A549 (cell line): Measurements from ENCODE around the gene PXDN. TPM values are rescaled to one million over a fixed set of nuclear protein-coding genes. Genes with fewer than 3 reads are reported as not detected.

Source experiments
- ATAC-seq, 2 experiments: fragments of 200-7000 bp in 1 of 2; fragments of >200 bp in 1 of 2; cut with Nextera tagmentation in 1 of 2; cut with Tn5 transposase in 1 of 2; 3 replicates each; pipeline versions ENCODE4 v1.8.0 to v1.9.1; 2018 to 2020; ENCODE audit warnings: mild to moderate bottlenecking in 1 of 2, moderate library complexity in 1 of 2
- CTCF ChIA-PET: fragments of 300-600 bp; sonication (Branson Sonifier 250); formaldehyde crosslinking; extraction: SDS; loops from one replicate; lab custom pipeline; 2021; ENCODE audit warnings: antibody characterized with exemption, inconsistent platforms; lab: Yijun Ruan, JAX
- POLR2A ChIA-PET: fragments of 350-600 bp; formaldehyde crosslinking; extraction: SDS; loops from one replicate; lab custom pipeline; 2021; ENCODE audit warnings: antibody characterized with exemption, inconsistent platforms; lab: Yijun Ruan, JAX
- DNase-seq, 2 experiments: peaks; one replicate each; pipeline versions ENCODE4 v3.0.0 to v3.0.0-alpha.2; 2011 to 2016; ENCODE audit warnings: low read depth in 1 of 2, low spot score in 1 of 2
- FAIRE-seq: peaks from 2 replicates; lab custom pipeline; 2011; peaks lifted over from hg19 to GRCh38; lab: Jason Lieb, UNC
- H3K27ac ChIP-seq, 2 experiments: fragments of >200 bp; sonication (Bioruptor Twin); formaldehyde crosslinking; 3 replicates each; pipeline ENCODE4 v1.5.1; 2016 to 2017
- H3K4me1 ChIP-seq: fragments of >200 bp; sonication (Bioruptor Twin); formaldehyde crosslinking; 3 replicates; pipeline ENCODE4 v1.6.1; 2016
- H3K4me2 ChIP-seq: fragments of >200 bp; sonication (Bioruptor Twin); formaldehyde crosslinking; 3 replicates; pipeline ENCODE4 v1.6.1; 2016
- H3K4me3 ChIP-seq: fragments of >200 bp; sonication (Bioruptor Twin); formaldehyde crosslinking; 3 replicates; pipeline ENCODE4 v1.5.1; 2016
- H3K9me3 ChIP-seq: fragments of >200 bp; sonication (Bioruptor Twin); formaldehyde crosslinking; 3 replicates; pipeline ENCODE4 v1.6.1; 2016
- CBX2 ChIP-seq: fragments of 200-600 bp; sonication (generic); IDR thresholded peaks from 2 replicates; pipeline ENCODE4 v1.6.1; 2016; ENCODE audit warnings: low read depth, mild to moderate bottlenecking, borderline replicate concordance
- CBX8 ChIP-seq: fragments of 200-600 bp; sonication (generic); IDR thresholded peaks from 2 replicates; pipeline ENCODE4 v1.6.1; 2016
- CEBPB ChIP-seq, 2 experiments: fragments of >200 bp in 1 of 2; sonication (Bioruptor Twin) in 1 of 2; formaldehyde crosslinking in 1 of 2; IDR thresholded peaks; 2 replicates each; pipeline ENCODE4 v1.6.1; 2012 to 2016
- FOXS1 ChIP-seq: fragments of 250-450 bp; sonication (Bioruptor Pico); IDR thresholded peaks from 2 replicates; pipeline ENCODE4 v1.5.0; 2020; ENCODE audit warnings: mild to moderate bottlenecking, moderate library complexity
- HEYL ChIP-seq: fragments of 250-450 bp; sonication (Bioruptor Pico); IDR thresholded peaks from 2 replicates; pipeline ENCODE4 v1.8.0; 2021; ENCODE audit warnings: mild to moderate bottlenecking, moderate library complexity
- JUNB ChIP-seq: fragments of >200 bp; sonication (Bioruptor Twin); formaldehyde crosslinking; IDR thresholded peaks from 2 replicates; pipeline ENCODE4 v1.6.1; 2016
- KDM5A ChIP-seq: fragments of 200-600 bp; sonication (generic); IDR thresholded peaks from 2 replicates; pipeline ENCODE4 v1.6.1; 2016; ENCODE audit warnings: antibody characterized with exemption, mild to moderate bottlenecking
- MAZ ChIP-seq: fragments of 150-350 bp; IDR thresholded peaks from 2 replicates; pipeline ENCODE4 v1.6.1; 2014; ENCODE audit warnings: antibody characterized with exemption, low read depth, low read length, borderline replicate concordance
- NPAS2 ChIP-seq: fragments of 250-450 bp; sonication (Bioruptor Pico); IDR thresholded peaks from 2 replicates; pipeline ENCODE4 v1.8.0; 2022; ENCODE audit warnings: mild to moderate bottlenecking, moderate library complexity, borderline replicate concordance
- PHF8 ChIP-seq: fragments of 200-600 bp; sonication (generic); IDR thresholded peaks from 2 replicates; pipeline ENCODE4 v1.6.1; 2016; ENCODE audit warnings: low read depth, mild to moderate bottlenecking, antibody characterized with exemption, moderate library complexity, borderline replicate concordance
- POLR2A ChIP-seq: IDR thresholded peaks from 2 replicates; pipeline ENCODE4 v1.6.1; 2012; ENCODE audit warnings: mild to moderate bottlenecking, low read length
- RCOR1 ChIP-seq: fragments of 150-350 bp; IDR thresholded peaks from 2 replicates; pipeline ENCODE4 v1.6.1; 2014; ENCODE audit warnings: antibody characterized with exemption, low read length, low read depth
- RFX5 ChIP-seq: fragments of 450-650 bp; IDR thresholded peaks from 2 replicates; pipeline ENCODE4 v1.7.1; 2014; ENCODE audit warnings: antibody characterized with exemption, mild to moderate bottlenecking, moderate library complexity
- RNF2 ChIP-seq: fragments of 200-600 bp; sonication (generic); IDR thresholded peaks from 2 replicates; pipeline ENCODE4 v1.6.1; 2016; ENCODE audit warnings: low read depth, mild to moderate bottlenecking, antibody characterized with exemption, moderate library complexity, borderline replicate concordance
- SMC3 ChIP-seq: fragments of >200 bp; sonication (Bioruptor Twin); formaldehyde crosslinking; IDR thresholded peaks from 3 replicates; pipeline ENCODE4 v1.6.1; 2018; ENCODE audit warnings: inconsistent platforms
- ZC3H11A ChIP-seq: fragments of 450-650 bp; IDR thresholded peaks from 2 replicates; pipeline ENCODE4 v1.6.1; 2014; ENCODE audit warnings: antibody characterized with exemption, mild to moderate bottlenecking
- ZFP36 ChIP-seq: fragments of 450-650 bp; IDR thresholded peaks from 2 replicates; pipeline ENCODE4 v1.6.1; 2014; ENCODE audit warnings: borderline replicate concordance; ENCODE audit not compliant: partially characterized antibody
- ZSCAN20 ChIP-seq: fragments of 250-450 bp; sonication (Bioruptor Pico); IDR thresholded peaks from 2 replicates; pipeline ENCODE4 v1.8.0; 2022; ENCODE audit warnings: mild to moderate bottlenecking, moderate library complexity
- WGBS: methylation state at CpG from one replicate; pipeline ENCODE4 v1.1.6; 2017; ENCODE audit errors: missing lambda C conversion rate; 5-methylcytosine and 5-hydroxymethylcytosine counted together
- polyA plus RNA-seq, 4 experiments: library from polyadenylated mRNA; depleted of rRNA in 3 of 4; stranded (reverse); fragments of >200 nt; fragmentation: RNase III in 1 of 4; extraction: RNeasy Plus Mini Kit Qiagen cat#74134 plus additional on column Dnase treatment in 1 of 4; gene quantifications; 2 replicates in 3 of 4; 3 replicates in 1 of 4; pipeline ENCODE4 v1.2.3, GENCODE V29; 2011 to 2017
- TF ChIP-seq, protein P1 (sequence below): fragments of 150-350 bp; IDR thresholded peaks from 2 replicates; pipeline ENCODE4 v1.6.1; 2014; ENCODE audit warnings: low read depth, mild to moderate bottlenecking, low read length
- TF ChIP-seq, protein P2 (sequence below): fragments of >200 bp; sonication (Bioruptor Twin); formaldehyde crosslinking; IDR thresholded peaks from 3 replicates; pipeline ENCODE4 v1.5.1; 2016
- TF ChIP-seq, protein P3 (sequence below): fragments of >200 bp; sonication (Bioruptor Twin); formaldehyde crosslinking; IDR thresholded peaks from 3 replicates; pipeline ENCODE4 v1.6.1; 2016
- TF ChIP-seq, protein P4 (sequence below): fragments of 250-450 bp; sonication (Bioruptor Pico); IDR thresholded peaks from 2 replicates; pipeline ENCODE4 v1.5.0; 2021; ENCODE audit warnings: mild to moderate bottlenecking, moderate library complexity, borderline replicate concordance
- TF ChIP-seq, protein P5 (sequence below): IDR thresholded peaks from 2 replicates; pipeline ENCODE4 v1.6.1; 2012; ENCODE audit warnings: low read depth, borderline replicate concordance
- TF ChIP-seq, protein P6 (sequence below): fragments of 450-650 bp; IDR thresholded peaks from 2 replicates; pipeline ENCODE4 v1.6.1; 2014; ENCODE audit warnings: antibody characterized with exemption

The PXDN gene
- polyA plus RNA-seq, 2 of the 4 experiments (the other 2 are of a cell fraction) = 3.7 to 7.3 TPM

DNA sequence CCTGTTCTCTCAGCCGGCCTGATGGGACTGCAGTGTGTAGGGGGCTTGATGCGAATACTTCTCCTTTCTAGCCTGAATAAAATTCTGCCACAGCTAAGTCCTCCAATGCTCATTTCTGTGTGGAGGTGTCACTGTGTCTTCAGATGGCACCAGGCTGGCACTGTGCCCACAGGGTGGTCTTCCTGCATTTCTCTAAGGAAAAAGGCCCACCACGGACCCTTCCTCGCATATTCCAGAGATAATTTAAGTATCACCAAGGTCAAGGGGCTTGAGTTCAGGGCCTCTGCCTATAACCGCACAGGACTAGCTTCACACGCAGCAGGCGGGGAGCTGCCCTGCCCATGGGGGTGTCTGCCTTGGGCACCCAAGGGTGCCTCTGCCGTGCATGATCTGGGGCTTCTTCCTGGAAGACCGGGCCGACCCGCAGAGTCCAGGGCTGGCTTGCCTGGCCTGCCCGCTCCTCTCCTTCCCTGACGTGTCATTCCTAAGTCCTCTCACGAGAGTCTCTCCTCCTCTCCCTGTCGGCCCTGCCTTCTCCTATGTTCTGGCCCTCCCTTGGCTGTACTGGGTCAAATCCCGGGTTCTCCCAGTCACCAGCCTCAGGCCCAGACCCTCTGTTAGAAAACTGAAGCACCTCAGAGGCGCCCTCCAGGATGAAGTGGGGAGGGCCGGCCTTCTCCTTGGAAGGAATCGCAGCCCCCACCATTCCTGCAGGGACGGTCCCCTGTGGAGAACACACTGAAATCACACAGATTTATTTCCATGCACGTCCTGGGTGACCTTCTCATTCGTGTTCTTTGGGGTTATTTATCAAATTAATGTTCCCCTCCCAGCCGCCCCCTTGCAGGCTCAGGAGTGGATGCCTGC lies 48.9 kb upstream of the PXDN start:
- Histone ChIP-seq H3K4me2 (no peak overlapping the region), H3K9me3 (no peaks in the 10 kb centered on the region), H3K4me3 (no peak overlapping the region), H3K4me1 (no peaks in the 10 kb centered on the region), H3K27ac (no peak overlapping the region)
- ChIA-PET POLR2A (no interaction called here), CTCF (no interaction called here)
- TF ChIP-seq ZC3H11A = no peak
- TF ChIP-seq RNF2 = no peak
- TF ChIP-seq, protein P1, sequence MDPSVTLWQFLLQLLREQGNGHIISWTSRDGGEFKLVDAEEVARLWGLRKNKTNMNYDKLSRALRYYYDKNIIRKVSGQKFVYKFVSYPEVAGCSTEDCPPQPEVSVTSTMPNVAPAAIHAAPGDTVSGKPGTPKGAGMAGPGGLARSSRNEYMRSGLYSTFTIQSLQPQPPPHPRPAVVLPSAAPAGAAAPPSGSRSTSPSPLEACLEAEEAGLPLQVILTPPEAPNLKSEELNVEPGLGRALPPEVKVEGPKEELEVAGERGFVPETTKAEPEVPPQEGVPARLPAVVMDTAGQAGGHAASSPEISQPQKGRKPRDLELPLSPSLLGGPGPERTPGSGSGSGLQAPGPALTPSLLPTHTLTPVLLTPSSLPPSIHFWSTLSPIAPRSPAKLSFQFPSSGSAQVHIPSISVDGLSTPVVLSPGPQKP = no peak
- no peak for TF ChIP-seq CEBPB (IDR thresholded peaks at IDR 0.05)
- TF ChIP-seq POLR2A = no peak
- no peak for TF ChIP-seq KDM5A
- no peak for TF ChIP-seq FOXS1
- TF ChIP-seq, protein P2, sequence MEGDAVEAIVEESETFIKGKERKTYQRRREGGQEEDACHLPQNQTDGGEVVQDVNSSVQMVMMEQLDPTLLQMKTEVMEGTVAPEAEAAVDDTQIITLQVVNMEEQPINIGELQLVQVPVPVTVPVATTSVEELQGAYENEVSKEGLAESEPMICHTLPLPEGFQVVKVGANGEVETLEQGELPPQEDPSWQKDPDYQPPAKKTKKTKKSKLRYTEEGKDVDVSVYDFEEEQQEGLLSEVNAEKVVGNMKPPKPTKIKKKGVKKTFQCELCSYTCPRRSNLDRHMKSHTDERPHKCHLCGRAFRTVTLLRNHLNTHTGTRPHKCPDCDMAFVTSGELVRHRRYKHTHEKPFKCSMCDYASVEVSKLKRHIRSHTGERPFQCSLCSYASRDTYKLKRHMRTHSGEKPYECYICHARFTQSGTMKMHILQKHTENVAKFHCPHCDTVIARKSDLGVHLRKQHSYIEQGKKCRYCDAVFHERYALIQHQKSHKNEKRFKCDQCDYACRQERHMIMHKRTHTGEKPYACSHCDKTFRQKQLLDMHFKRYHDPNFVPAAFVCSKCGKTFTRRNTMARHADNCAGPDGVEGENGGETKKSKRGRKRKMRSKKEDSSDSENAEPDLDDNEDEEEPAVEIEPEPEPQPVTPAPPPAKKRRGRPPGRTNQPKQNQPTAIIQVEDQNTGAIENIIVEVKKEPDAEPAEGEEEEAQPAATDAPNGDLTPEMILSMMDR = no peak
- no peak for TF ChIP-seq SMC3
- TF ChIP-seq NPAS2 (CRISPR knock-in tag) = no peak
- TF ChIP-seq, protein P3, sequence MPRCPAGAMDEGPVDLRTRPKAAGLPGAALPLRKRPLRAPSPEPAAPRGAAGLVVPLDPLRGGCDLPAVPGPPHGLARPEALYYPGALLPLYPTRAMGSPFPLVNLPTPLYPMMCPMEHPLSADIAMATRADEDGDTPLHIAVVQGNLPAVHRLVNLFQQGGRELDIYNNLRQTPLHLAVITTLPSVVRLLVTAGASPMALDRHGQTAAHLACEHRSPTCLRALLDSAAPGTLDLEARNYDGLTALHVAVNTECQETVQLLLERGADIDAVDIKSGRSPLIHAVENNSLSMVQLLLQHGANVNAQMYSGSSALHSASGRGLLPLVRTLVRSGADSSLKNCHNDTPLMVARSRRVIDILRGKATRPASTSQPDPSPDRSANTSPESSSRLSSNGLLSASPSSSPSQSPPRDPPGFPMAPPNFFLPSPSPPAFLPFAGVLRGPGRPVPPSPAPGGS = no peak
- TF ChIP-seq, protein P4, sequence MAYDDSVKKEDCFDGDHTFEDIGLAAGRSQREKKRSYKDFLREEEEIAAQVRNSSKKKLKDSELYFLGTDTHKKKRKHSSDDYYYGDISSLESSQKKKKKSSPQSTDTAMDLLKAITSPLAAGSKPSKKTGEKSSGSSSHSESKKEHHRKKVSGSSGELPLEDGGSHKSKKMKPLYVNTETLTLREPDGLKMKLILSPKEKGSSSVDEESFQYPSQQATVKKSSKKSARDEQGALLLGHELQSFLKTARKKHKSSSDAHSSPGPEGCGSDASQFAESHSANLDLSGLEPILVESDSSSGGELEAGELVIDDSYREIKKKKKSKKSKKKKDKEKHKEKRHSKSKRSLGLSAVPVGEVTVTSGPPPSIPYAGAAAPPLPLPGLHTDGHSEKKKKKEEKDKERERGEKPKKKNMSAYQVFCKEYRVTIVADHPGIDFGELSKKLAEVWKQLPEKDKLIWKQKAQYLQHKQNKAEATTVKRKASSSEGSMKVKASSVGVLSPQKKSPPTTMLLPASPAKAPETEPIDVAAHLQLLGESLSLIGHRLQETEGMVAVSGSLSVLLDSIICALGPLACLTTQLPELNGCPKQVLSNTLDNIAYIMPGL (CRISPR knock-in tag) = no peak
- TF ChIP-seq JUNB = no peak
- no peak for TF ChIP-seq CBX8
- no peak for TF ChIP-seq MAZ
- TF ChIP-seq RFX5 = no peak
- TF ChIP-seq, protein P5, sequence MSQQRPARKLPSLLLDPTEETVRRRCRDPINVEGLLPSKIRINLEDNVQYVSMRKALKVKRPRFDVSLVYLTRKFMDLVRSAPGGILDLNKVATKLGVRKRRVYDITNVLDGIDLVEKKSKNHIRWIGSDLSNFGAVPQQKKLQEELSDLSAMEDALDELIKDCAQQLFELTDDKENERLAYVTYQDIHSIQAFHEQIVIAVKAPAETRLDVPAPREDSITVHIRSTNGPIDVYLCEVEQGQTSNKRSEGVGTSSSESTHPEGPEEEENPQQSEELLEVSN = no peak
- WGBS = 46% methylated on average over 20 of the region's 23 CpGs
- FAIRE-seq (no peak), DNase-seq (no peak), ATAC-seq (0 out of 6 replicates have a peak, but pooled peaks of 1 of the 2 experiments have one; percentile 17)

DNA sequence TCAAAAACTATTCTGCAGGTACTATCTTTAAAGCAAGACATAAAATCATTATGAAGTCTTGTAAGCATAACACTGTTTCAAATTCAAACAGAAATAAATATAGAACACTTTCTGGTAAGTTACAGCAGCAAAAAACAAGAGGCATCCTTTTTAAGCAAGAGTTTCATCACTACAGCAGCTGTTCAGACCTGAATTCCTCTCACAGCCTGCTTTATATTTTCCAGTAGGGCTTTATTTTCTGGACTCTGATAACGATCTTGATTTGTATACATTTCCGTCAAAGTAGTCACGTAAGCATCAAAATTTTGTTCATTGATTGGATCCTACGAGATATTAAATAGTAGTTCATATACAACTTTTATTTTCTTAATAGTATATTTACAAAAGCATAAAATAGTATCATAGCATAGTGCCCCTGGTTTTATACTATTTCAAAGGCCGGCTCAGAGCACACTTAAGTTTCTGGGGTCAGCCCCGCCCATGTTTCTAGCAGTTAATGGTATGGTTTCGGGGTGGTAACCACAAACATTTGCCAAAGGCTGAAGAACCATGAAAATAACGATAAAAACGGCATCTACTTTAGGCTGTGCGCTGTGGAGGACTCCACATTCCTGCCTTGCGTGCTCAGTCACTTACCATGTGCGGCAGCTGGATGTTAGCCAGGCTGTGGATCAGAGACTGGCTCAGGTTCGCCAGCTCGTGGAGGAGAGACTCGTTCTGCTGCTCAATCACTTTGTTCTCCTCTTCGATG lies 47.5 kb upstream of the PXDN start:
- Histone ChIP-seq H3K4me3 (no peak overlapping the region), H3K9me3 (no peaks in the 10 kb centered on the region), H3K27ac (no peak overlapping the region), H3K4me1 (no peaks in the 10 kb centered on the region), H3K4me2 (no peak overlapping the region)
- FAIRE-seq (peak; percentile 23), DNase-seq (no peak), ATAC-seq (no peak)
- WGBS = 49% methylated on average over 16 of the region's 16 CpGs
- POLR2A ChIA-PET = no interaction called here
- CTCF ChIA-PET = interaction anchor here (1.4 kb wide), 1 partner anchor 14 kb away, joined by 3 read pairs; no protein-coding TSS in a partner anchor
- TF ChIP-seq ZSCAN20 (CRISPR knock-in tag) (no peak), PHF8 (no peak), KDM5A (no peak), FOXS1 (no peak), HEYL (CRISPR knock-in tag) (no peak), CBX2 (no peak), RCOR1 (no peak), RFX5 (no peak), NPAS2 (CRISPR knock-in tag) (no peak), ZFP36 (no peak)
- TF ChIP-seq, protein P6, sequence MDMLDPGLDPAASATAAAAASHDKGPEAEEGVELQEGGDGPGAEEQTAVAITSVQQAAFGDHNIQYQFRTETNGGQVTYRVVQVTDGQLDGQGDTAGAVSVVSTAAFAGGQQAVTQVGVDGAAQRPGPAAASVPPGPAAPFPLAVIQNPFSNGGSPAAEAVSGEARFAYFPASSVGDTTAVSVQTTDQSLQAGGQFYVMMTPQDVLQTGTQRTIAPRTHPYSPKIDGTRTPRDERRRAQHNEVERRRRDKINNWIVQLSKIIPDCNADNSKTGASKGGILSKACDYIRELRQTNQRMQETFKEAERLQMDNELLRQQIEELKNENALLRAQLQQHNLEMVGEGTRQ = no peak
- TF ChIP-seq, protein P2 = no peak
